RPMI8226 (cell line): ENCODE data around the gene KCNJ12.
"Not testable (repeated sequence)": the region's sequence is repeated elsewhere in the genome, so short reads cannot be mapped to it uniquely, and the experiment has no call there.

Experiments
- DNase-seq: peaks from one replicate; pipeline ENCODE4 v3.0.0-alpha.2; 2015

The KCNJ12 gene

DNA sequence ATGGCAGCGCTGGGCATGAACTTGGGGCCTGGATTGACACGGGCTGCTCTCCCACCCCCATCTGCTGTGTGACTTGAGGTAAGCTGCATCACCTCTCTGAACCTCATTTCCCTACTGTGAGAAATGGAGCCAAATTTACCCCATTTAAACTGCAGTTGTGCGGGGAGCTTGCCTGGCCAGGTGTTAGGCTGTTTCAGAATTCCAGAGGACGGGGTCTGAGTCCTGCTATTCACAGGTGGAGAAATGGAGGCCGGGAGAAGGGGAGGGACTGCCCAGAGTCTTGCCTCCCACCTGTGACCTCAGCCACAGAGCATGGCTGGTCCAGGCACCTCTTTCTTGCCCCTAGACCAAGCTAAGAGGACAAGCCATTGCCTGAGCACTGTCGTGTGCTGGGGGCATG is 12.8 kb downstream of the KCNJ12 start:
- no peak for DNase-seq

DNA sequence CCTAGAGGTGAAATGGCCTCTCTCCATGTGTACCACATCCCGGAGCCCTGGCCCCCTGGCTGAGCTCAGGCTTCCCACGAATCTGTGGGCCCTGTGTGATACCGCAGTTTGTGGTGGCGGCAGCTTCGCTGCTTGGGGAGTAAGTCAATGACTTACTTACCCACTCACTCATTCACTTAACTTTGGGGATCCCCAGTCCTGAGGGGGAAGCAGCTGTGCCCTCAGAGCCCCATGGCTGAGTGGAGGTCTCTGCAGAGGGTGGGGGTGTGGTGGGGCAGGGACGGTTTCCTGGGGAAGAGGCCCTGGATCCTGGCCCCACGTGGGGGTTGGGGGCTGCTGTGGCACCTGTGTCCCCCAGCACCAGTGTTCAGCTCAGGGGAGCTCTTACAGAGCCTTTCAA is 13.2 kb downstream of the KCNJ12 start:
- no peak for DNase-seq

- DNase-seq: no peak
Observed at GRCh38 chr17:21390294-21390693, 14.1 kb downstream of the KCNJ12 start.

DNA sequence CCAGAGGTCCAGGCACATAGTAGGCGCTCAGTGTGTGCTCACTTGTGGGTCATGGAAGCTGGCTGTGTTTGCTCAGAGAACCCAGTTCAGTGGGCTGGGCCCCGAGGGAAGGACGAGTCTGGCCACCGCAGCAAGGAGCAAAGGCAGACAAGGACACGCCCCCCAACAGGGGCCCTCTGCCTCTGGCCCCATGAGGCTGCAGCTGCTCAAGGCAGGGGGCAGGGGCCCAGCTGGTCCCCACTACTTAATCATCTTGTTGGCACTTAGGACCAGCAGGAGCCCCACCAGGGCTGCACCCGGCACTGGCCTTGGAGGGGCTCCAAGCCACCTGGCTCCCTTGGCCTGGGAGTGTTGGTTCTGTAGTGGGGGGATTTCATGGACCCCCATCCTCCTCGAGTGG is 16.1 kb downstream of the KCNJ12 start:
- no peak for DNase-seq

GRCh38 chr17:21394265-21394664 is 18.1 kb downstream of the KCNJ12 start:
- DNase-seq: no peak

- DNase-seq: no peak
Observed at GRCh38 chr17:21395764-21396163, 19.6 kb downstream of the KCNJ12 start.

- no peak for DNase-seq
Observed at GRCh38 chr17:21396237-21396636, 20.1 kb downstream of the KCNJ12 start.

DNA sequence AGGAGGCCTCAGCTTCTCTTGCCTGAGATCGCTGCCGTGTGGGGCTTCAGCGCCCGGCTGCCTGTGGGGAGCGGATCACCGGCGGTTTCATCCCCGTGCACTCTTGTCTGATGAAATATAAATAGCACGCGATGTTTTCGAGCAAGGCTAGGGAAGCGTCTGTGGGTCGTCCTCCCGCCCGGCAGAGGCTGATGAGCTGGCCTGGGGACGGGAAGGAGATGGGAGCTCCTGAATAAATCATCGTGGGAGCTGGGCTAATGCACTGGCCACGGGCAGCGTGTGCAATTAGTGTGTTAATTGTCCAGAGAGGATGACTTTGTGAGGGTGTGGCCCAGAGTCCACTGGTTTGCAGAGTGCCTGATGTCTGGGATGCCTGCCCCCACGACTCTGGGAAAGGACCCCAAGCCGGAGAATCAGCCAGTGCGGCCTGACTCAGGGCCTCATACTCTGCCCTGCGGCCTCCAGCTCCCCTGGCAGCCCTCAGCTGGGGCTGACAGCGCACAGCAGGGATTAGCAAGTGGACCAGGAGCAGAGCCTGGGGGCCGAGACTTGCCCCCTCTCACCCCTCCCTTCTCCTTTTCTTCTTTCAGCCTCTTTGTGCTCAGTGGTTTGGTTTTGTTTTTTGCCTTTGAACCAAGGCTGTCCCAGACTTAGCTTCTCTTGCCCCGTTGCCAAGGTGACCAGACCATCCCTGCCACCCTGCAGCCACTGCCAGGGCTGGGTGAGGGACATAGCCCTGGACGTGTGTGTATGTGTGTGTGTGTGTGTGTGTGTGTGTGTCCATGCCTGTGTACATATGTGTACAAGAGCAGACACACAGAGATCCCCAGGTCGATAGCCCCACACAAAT is 21.4 kb downstream of the KCNJ12 start:
- DNase-seq: no peak

GRCh38 chr17:21399474-21400186 is 23.5 kb downstream of the KCNJ12 start:
- no peak for DNase-seq

GRCh38 chr17:21400187-21400569 is 24.0 kb downstream of the KCNJ12 start:
- DNase-seq: not testable (repeated sequence)

- DNase-seq: no peak
Observed at GRCh38 chr17:21400816-21401593, 24.8 kb downstream of the KCNJ12 start.

DNA sequence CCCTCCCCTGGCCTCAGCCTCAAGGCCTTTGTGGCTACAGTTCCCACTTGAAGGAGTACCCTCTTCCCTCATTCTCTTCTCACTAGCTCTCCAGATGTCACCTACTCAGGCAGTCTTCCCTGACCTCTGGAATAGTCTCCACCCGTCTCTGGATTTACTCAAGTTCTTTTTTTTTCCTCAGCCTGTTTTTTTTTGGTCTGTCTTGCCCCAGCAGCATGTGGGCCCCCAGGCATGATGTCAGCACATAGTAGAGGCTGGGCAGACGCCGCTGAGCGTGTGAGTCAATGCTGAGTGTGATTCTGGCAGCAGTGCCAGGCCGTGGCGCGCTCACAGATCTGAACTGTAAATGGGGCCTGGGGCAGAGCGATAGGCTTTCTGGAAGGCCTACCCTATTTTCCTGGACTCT is 26.0 kb downstream of the KCNJ12 start:
- DNase-seq: peak; percentile 55

DNA sequence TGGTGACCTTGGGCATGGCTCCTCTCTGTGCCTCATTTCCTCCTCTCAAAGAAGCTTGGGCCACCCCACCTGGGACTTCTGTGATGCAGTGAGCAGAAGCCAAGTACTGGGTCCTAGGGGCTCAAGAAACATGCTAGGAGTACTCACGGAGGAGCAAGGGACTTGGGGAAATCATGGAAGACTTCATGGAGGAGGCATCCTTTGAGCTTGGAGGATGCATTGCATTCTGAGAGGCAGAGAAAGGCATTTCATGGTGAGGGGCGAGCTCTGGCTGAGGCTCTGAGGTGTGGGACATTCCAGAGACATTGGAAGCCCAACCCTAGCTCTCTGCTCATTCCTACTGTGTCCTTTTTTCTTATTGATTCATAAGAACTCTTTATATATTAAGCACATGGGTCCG is 26.8 kb downstream of the KCNJ12 start:
- not testable (repeated sequence) for DNase-seq

DNA sequence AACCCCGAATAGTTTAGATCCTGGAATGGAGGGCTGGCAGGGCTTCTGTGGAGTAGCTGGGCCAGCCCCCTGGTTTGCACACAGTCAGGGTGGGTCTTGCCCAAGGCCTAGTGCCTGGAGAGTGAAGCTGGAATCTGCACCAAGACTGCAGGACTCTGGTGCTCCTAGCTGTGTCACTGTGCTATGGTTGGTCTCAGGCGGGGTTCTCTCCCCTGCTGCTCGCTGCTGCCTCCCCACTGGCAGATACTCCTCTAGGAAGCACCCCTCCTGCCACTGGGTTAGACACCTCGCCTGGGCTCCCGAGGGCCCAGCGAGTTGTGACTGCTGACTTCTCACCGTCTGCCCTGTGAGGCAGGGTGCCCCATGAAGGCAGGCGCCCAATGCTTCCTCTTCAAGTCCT is 27.9 kb downstream of the KCNJ12 start:
- not testable (repeated sequence) for DNase-seq

- DNase-seq: not testable (repeated sequence)
Observed at GRCh38 chr17:21404539-21404938, 28.4 kb downstream of the KCNJ12 start.

DNA sequence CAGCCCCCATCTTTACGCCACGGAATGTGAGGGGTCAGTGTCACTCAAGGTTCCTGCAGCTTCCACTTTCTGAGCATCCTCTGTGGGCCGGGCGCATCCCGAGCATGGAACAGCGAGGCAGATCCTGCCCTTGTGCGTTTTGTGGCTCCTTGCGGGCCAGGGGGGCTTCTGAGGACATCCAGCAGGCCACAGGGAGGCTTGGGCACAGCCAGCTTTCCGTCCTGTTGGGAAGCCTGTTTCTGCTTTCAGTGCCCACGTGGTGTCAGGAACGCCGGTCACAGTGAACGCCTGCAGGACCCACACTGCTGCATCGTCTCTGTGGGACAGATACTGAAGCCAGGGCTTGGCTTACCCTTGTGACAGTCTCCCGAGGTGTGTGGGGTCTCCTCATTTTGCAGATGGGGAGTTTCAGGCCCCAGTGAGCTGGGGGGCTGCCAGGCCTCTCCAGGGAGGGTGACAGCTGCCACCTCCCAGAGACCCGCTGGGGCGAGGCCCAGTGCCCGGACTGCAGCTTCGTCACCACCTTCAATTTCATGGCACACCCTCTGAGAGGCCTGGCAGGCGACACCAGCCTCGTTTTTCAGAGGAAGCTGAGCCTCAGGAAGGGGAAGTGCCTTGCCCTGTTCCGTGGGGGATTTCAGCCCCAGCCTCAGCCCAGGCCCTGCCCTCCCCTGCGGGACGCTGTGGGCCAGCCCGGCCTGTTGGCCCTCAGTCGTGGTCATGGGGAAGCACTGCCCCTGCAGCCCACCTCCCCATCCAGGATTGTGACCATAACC is 29.0 kb downstream of the KCNJ12 start:
- DNase-seq: not testable (repeated sequence)

DNA sequence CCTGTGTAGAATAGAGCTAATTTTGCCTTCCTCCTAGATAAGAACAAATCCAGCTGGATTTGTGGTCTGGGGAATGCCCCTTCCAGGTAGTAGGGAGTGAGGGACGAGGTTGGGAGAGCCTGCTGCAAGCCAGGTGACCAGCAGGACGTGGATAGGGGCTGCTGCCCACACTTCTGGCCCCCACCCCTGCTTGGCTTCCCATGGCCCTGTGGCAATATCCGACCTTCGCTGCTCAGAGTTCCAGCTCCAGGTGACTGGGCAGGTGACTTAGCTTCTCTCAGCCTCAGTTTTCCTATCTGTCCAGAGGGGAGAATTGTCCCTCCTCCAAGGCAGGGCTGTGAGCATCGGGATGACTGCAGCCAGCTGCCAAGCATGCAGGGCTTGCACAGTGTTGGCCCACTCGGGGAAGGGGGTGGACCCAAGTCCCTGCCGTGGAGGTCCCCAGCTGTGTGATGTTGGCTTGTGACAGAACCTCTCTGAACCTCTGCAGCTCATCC is 29.8 kb downstream of the KCNJ12 start:
- DNase-seq: not testable (repeated sequence)

- DNase-seq: not testable (repeated sequence)
Observed at GRCh38 chr17:21406616-21407404, 30.7 kb downstream of the KCNJ12 start.

GRCh38 chr17:21407752-21408151 is 31.6 kb downstream of the KCNJ12 start:
- not testable (repeated sequence) for DNase-seq

- DNase-seq: not testable (repeated sequence)
Observed at GRCh38 chr17:21408224-21408623, 32.1 kb downstream of the KCNJ12 start.

- not testable (repeated sequence) for DNase-seq
Observed at GRCh38 chr17:21408766-21409300, 32.7 kb downstream of the KCNJ12 start.
